Transverse colon (tissue), 4 donors: Measurements from ENCODE around the gene SFXN1.

Experiments used
- EP300 ChIP-seq: sonication (generic); formaldehyde crosslinking; IDR thresholded peaks from one replicate; pipeline ENCODE4 v1.6.1; 2017; ENCODE audit warnings: antibody characterized with exemption, low read depth
- POLR2AphosphoS5 ChIP-seq, 3 donors: sonication (generic); formaldehyde crosslinking; IDR thresholded peaks; one replicate each; pipeline ENCODE4 v1.6.1; 2016; ENCODE audit warnings: antibody characterized with exemption in 3 of 3
- TF ChIP-seq, protein P1 (sequence below), 5 experiments: fragments of 200-600 bp in 3 of 5; fragments of 450-650 bp in 2 of 5; sonication (generic) in 3 of 5; IDR thresholded peaks; 1 replicate in 2 of 5; 2 replicates in 3 of 5; pipeline ENCODE4 v1.5.1; 2016 to 2017; ENCODE audit warnings: antibody characterized with exemption in 5 of 5, inconsistent platforms in 3 of 5, mild to moderate bottlenecking in 2 of 5, moderate library complexity in 1 of 5

DNA sequence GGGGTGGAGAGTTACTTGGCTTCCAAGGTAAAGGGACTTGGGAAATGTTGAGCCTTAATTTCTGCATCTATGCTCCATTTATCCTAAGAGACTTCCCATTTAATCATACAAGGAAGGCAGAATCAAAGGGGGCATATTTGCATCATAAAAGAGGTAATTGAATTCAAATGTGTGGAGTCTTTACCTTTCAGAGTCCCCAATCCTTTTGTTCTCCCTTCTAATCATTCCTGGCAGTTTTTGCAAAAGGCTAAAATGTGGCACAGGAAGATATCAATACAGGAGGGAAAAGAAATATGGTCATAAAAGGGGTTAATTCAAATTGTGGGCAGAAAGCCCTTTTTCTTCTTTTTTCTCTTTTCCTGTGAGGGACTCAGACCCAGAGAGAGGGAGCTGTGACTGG is 69.5 kb downstream of the SFXN1 start:
- TF ChIP-seq, protein P1, sequence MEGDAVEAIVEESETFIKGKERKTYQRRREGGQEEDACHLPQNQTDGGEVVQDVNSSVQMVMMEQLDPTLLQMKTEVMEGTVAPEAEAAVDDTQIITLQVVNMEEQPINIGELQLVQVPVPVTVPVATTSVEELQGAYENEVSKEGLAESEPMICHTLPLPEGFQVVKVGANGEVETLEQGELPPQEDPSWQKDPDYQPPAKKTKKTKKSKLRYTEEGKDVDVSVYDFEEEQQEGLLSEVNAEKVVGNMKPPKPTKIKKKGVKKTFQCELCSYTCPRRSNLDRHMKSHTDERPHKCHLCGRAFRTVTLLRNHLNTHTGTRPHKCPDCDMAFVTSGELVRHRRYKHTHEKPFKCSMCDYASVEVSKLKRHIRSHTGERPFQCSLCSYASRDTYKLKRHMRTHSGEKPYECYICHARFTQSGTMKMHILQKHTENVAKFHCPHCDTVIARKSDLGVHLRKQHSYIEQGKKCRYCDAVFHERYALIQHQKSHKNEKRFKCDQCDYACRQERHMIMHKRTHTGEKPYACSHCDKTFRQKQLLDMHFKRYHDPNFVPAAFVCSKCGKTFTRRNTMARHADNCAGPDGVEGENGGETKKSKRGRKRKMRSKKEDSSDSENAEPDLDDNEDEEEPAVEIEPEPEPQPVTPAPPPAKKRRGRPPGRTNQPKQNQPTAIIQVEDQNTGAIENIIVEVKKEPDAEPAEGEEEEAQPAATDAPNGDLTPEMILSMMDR (IDR thresholded peaks at IDR 0.05), result no peak
- TF ChIP-seq EP300 (no peak), POLR2AphosphoS5 (IDR thresholded peaks at IDR 0.05) (no peak)
